Measurements from ENCODE around the gene SKIL.

- TF ChIP-seq CTCF (conservative IDR thresholded peaks at IDR 0.05) (no peak), ZFX (IDR thresholded peaks at IDR 0.05) (no peak)
Observed at GRCh38 chr3:170372190-170372879, 14.8 kb downstream of the SKIL start.

Data from C4-2B (cell line).